HG03139 (cell line): ENCODE data around the gene FRMD5.
"Not testable (repeated sequence)": the region's sequence is repeated elsewhere in the genome, so short reads cannot be mapped to it uniquely, and the experiment has no call there.

Source experiments
- ATAC-seq: cut with Tn5 transposase; IDR thresholded peaks from one replicate; pipeline ENCODE4 v1.9.1; 2021; ENCODE audit not compliant: unreplicated experiment

Gene FRMD5

GRCh38 chr15:44195151-44195740 lies at the start of gene FRMD5:
TSS of gene FRMD5 (minus strand) at chr15:44195271.
- ATAC-seq: peak; percentile 75

GRCh38 chr15:44243829-44244228 lies 48.8 kb upstream of the FRMD5 start:
- ATAC-seq: no peak

GRCh38 chr15:44243141-44243540 lies 48.1 kb upstream of the FRMD5 start:
- ATAC-seq: no peak

GRCh38 chr15:44231842-44232241 lies 36.8 kb upstream of the FRMD5 start:
- ATAC-seq: no peak

GRCh38 chr15:44229301-44229700 lies 34.2 kb upstream of the FRMD5 start:
- ATAC-seq: not testable (repeated sequence)

- no peak for ATAC-seq
Measured at GRCh38 chr15:44227584-44227983, 32.5 kb upstream of the FRMD5 start.

GRCh38 chr15:44227001-44227400 lies 31.9 kb upstream of the FRMD5 start:
- not testable (repeated sequence) for ATAC-seq

- no peak for ATAC-seq
Measured at GRCh38 chr15:44222478-44222877, 27.4 kb upstream of the FRMD5 start.

GRCh38 chr15:44219073-44219472 lies 24.0 kb upstream of the FRMD5 start:
- no peak for ATAC-seq

- no peak for ATAC-seq
Measured at GRCh38 chr15:44216958-44217357, 21.9 kb upstream of the FRMD5 start.

- ATAC-seq: no peak
Measured at GRCh38 chr15:44215594-44215993, 20.5 kb upstream of the FRMD5 start.

- no peak for ATAC-seq
Measured at GRCh38 chr15:44208956-44209355, 13.9 kb upstream of the FRMD5 start.

GRCh38 chr15:44207643-44208042 lies 12.6 kb upstream of the FRMD5 start:
- ATAC-seq: no peak

GRCh38 chr15:44199393-44199792 lies 4.3 kb upstream of the FRMD5 start:
- ATAC-seq: no peak

- ATAC-seq: peak; percentile 24
Measured at GRCh38 chr15:44194323-44195150, 534 bp downstream of the FRMD5 start.

GRCh38 chr15:44193651-44194322 lies 1.3 kb downstream of the FRMD5 start:
- ATAC-seq: no peak

- no peak for ATAC-seq
Measured at GRCh38 chr15:44188795-44189194, 6.3 kb downstream of the FRMD5 start.

GRCh38 chr15:44186705-44187104 lies 8.4 kb downstream of the FRMD5 start:
- ATAC-seq: no peak

GRCh38 chr15:44183363-44183762 lies 11.7 kb downstream of the FRMD5 start:
- ATAC-seq: no peak

GRCh38 chr15:44181410-44181809 lies 13.7 kb downstream of the FRMD5 start:
- ATAC-seq: no peak

- no peak for ATAC-seq
Measured at GRCh38 chr15:44177139-44177538, 17.9 kb downstream of the FRMD5 start.

- no peak for ATAC-seq
Measured at GRCh38 chr15:44173813-44174212, 21.3 kb downstream of the FRMD5 start.
